MM.1S (cell line): Measurements from ENCODE around the gene ZKSCAN3.
"Not testable (repeated sequence)": the region's sequence is repeated elsewhere in the genome, so short reads cannot be mapped to it uniquely, and the experiment has no call there.

ENCODE experiments used
- DNase-seq: peaks from one replicate; pipeline ENCODE4 v3.0.0-alpha.2; 2015
- H2AFZ ChIP-seq: fragments of 300-600 bp; sonication (generic); 2 replicates; pipeline ENCODE4 v1.6.0; 2016; ENCODE audit warnings: antibody characterized with exemption, low read length
- H3F3A ChIP-seq: fragments of 300-600 bp; sonication (generic); 2 replicates; pipeline ENCODE4 v1.6.1; 2016; ENCODE audit warnings: mild to moderate bottlenecking, antibody characterized with exemption, low read length, moderate library complexity, mixed read lengths; ENCODE audit not compliant: insufficient read depth
- H3K27ac ChIP-seq: fragments of 300-600 bp; sonication (generic); 2 replicates; pipeline ENCODE4 v1.5.1; 2016; ENCODE audit warnings: mild to moderate bottlenecking, low read length
- H3K27me3 ChIP-seq: fragments of 300-600 bp; sonication (generic); replicated peaks from 2 replicates; pipeline ENCODE4 v1.6.0; 2016; ENCODE audit warnings: low read length; ENCODE audit not compliant: insufficient read depth
- H3K36me3 ChIP-seq: fragments of 300-600 bp; sonication (generic); replicated peaks from 2 replicates; pipeline ENCODE4 v1.6.1; 2016; ENCODE audit warnings: mild to moderate bottlenecking, low read length, mixed read lengths; ENCODE audit not compliant: insufficient read depth
- H3K4me1 ChIP-seq: fragments of 300-600 bp; sonication (generic); 2 replicates; pipeline ENCODE4 v1.6.1; 2016; ENCODE audit warnings: low read length, mixed read lengths
- H3K4me2 ChIP-seq: fragments of 300-600 bp; sonication (generic); 2 replicates; pipeline ENCODE4 v1.6.0; 2016; ENCODE audit warnings: low read depth, low read length
- H3K4me3 ChIP-seq: fragments of 300-600 bp; sonication (generic); 2 replicates; pipeline ENCODE4 v1.5.1; 2016; ENCODE audit warnings: low read length, mixed read lengths
- H3K79me2 ChIP-seq: fragments of 300-600 bp; sonication (generic); 2 replicates; pipeline ENCODE4 v1.6.1; 2016; ENCODE audit warnings: mixed run types, low read length, mixed read lengths
- H3K9ac ChIP-seq: fragments of 300-600 bp; sonication (generic); 2 replicates; pipeline ENCODE4 v1.6.1; 2016; ENCODE audit warnings: low read length, mixed read lengths
- H3K9me2 ChIP-seq: fragments of 300-600 bp; sonication (generic); replicated peaks from 2 replicates; pipeline ENCODE4 v1.6.1; 2016; ENCODE audit warnings: mild to moderate bottlenecking, low read length, mixed read lengths; ENCODE audit not compliant: insufficient read depth
- H3K9me3 ChIP-seq: fragments of 300-600 bp; sonication (generic); replicated peaks from 2 replicates; pipeline ENCODE4 v1.6.1; 2016; ENCODE audit warnings: mild to moderate bottlenecking, low read length, mixed read lengths; ENCODE audit not compliant: insufficient read depth
- H4K20me1 ChIP-seq: fragments of 300-600 bp; sonication (generic); 2 replicates; pipeline ENCODE4 v1.6.1; 2016; ENCODE audit warnings: mild to moderate bottlenecking, low read length, moderate library complexity, mixed read lengths; ENCODE audit not compliant: insufficient read depth
- CTCF ChIP-seq: fragments of 300-600 bp; sonication (generic); IDR thresholded peaks from 2 replicates; pipeline ENCODE4 v1.5.1; 2016; ENCODE audit warnings: antibody characterized with exemption, low read length, mixed read lengths
- EZH2 ChIP-seq: fragments of 300-600 bp; sonication (generic); optimal IDR thresholded peaks from 2 replicates; pipeline ENCODE3; 2017; ENCODE audit warnings: low read depth, mild to moderate bottlenecking, antibody characterized with exemption, low read length, mixed read lengths
- EZH2phosphoT487 ChIP-seq: fragments of 300-600 bp; sonication (generic); IDR thresholded peaks from 2 replicates; pipeline ENCODE4 v1.6.1; 2018; ENCODE audit warnings: antibody characterized with exemption, low read length

The ZKSCAN3 gene

GRCh38 chr6:28400122-28400451 is 50.3 kb downstream of the ZKSCAN3 start:
- TF ChIP-seq EZH2phosphoT487, result no peak
- peaks cover 3% of the 10 kb centered on the region; the same call in 1 of the 2 replicates for H3F3A ChIP-seq
- H3K4me2 ChIP-seq, result peak overlapping the region; percentile 82
- peaks cover 23% of the 10 kb centered on the region for H3K79me2 ChIP-seq
- H3K36me3 ChIP-seq, result no peaks in the 10 kb centered on the region
- H2AFZ ChIP-seq, result peak overlapping the region; percentile 99
- no peaks in the 10 kb centered on the region for H3K9me3 ChIP-seq
- peak overlapping the region; percentile 95 for H3K4me3 ChIP-seq
- peak overlapping the region; percentile 83 for H3K9ac ChIP-seq
- H3K4me1 ChIP-seq, result 0 out of 2 replicates have a peak, but pooled peaks cover 4% of the 10 kb centered on the region
- H3K27ac ChIP-seq, result peak overlapping the region; percentile 51; the same call in 1 of the 2 replicates
- H4K20me1 ChIP-seq, result no peaks in the 10 kb centered on the region
- H3K27me3 ChIP-seq, result no peaks in the 10 kb centered on the region
- DNase-seq, result no peak
- H3K9me2 ChIP-seq, result no peaks in the 10 kb centered on the region

- no peak overlapping the region for H2AFZ ChIP-seq
- no peaks in the 10 kb centered on the region for H3K27me3 ChIP-seq
- TF ChIP-seq EZH2, result no peak
- no peak for TF ChIP-seq EZH2phosphoT487
- TF ChIP-seq CTCF, result no peak
- no peak overlapping the region for H3K9ac ChIP-seq
- peaks cover 20% of the 10 kb centered on the region for H3K79me2 ChIP-seq
- peaks cover 3% of the 10 kb centered on the region; the same call in 1 of the 2 replicates for H3F3A ChIP-seq
- no peaks in the 10 kb centered on the region for H4K20me1 ChIP-seq
- H3K9me2 ChIP-seq, result no peaks in the 10 kb centered on the region
- no peak for DNase-seq
- H3K4me2 ChIP-seq, result no peak overlapping the region
- H3K36me3 ChIP-seq, result no peaks in the 10 kb centered on the region
- no peak overlapping the region for H3K27ac ChIP-seq
- H3K9me3 ChIP-seq, result no peaks in the 10 kb centered on the region
- no peak overlapping the region for H3K4me3 ChIP-seq
- H3K4me1 ChIP-seq, result 0 out of 2 replicates have a peak, but pooled peaks cover 4% of the 10 kb centered on the region
These were observed 51.4 kb downstream of the ZKSCAN3 start for GRCh38 chr6:28401172-28401571.

GRCh38 chr6:28402197-28402596 is 52.5 kb downstream of the ZKSCAN3 start:
- TF ChIP-seq EZH2 (no peak), EZH2phosphoT487 (no peak), CTCF (no peak)
- Histone ChIP-seq H2AFZ (no peak overlapping the region), H3K9me3 (no peaks in the 10 kb centered on the region), H3K4me2 (no peak overlapping the region), H3K4me1 (0 out of 2 replicates have a peak, but pooled peaks cover 4% of the 10 kb centered on the region), H3K27ac (no peak overlapping the region), H3K36me3 (no peaks in the 10 kb centered on the region), H3K9me2 (no peaks in the 10 kb centered on the region), H3K9ac (no peak overlapping the region), H3K79me2 (peaks cover 14% of the 10 kb centered on the region), H3K27me3 (no peaks in the 10 kb centered on the region), H4K20me1 (no peaks in the 10 kb centered on the region), H3K4me3 (no peak overlapping the region), H3F3A (peaks cover 3% of the 10 kb centered on the region; the same call in 1 of the 2 replicates)
- no peak for DNase-seq

GRCh38 chr6:28403923-28404322 is 54.2 kb downstream of the ZKSCAN3 start:
- not testable (repeated sequence) for H4K20me1 ChIP-seq, H3K36me3 ChIP-seq, H3K4me3 ChIP-seq, DNase-seq, H3K79me2 ChIP-seq, H3K27me3 ChIP-seq, H3K4me1 ChIP-seq, H3K27ac ChIP-seq, H3K9ac ChIP-seq, H2AFZ ChIP-seq, H3K9me3 ChIP-seq, H3K4me2 ChIP-seq, H3F3A ChIP-seq, H3K9me2 ChIP-seq
